SW480 (cell line): ENCODE measurements around the gene DNAJC4.

Source experiments
- DNase-seq: peaks from one replicate; pipeline ENCODE4 v3.0.0-alpha.2; 2016; ENCODE audit warnings: low spot score

Gene DNAJC4

GRCh38 chr11:64230171-64230984 is at the start of gene DNAJC4:
Gene DNAJC4 (plus strand): TSS chr11:64230548. CDS start chr11:64230855, 307 bp downstream.
- peak; percentile 92 for DNase-seq

DNA sequence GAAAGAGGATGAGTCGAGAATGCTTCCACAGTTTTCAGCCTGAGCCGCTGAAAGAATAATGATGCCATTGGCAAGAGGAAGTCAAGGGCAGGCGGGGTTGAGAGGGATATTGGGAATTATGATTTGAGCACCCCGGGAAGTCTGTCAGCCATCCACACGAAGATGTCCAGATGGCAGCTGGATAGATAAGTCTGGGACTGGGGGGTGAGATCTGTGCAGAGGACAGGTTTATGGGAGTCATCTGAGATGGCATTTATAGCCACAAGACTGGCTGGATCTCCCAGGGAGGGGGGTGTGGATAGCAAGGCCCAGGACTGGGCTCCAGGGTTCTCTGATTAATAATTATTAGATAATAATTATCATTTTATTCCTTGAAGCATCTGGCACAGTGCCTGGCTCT is 49.5 kb upstream of the DNAJC4 start:
- no peak for DNase-seq

DNA sequence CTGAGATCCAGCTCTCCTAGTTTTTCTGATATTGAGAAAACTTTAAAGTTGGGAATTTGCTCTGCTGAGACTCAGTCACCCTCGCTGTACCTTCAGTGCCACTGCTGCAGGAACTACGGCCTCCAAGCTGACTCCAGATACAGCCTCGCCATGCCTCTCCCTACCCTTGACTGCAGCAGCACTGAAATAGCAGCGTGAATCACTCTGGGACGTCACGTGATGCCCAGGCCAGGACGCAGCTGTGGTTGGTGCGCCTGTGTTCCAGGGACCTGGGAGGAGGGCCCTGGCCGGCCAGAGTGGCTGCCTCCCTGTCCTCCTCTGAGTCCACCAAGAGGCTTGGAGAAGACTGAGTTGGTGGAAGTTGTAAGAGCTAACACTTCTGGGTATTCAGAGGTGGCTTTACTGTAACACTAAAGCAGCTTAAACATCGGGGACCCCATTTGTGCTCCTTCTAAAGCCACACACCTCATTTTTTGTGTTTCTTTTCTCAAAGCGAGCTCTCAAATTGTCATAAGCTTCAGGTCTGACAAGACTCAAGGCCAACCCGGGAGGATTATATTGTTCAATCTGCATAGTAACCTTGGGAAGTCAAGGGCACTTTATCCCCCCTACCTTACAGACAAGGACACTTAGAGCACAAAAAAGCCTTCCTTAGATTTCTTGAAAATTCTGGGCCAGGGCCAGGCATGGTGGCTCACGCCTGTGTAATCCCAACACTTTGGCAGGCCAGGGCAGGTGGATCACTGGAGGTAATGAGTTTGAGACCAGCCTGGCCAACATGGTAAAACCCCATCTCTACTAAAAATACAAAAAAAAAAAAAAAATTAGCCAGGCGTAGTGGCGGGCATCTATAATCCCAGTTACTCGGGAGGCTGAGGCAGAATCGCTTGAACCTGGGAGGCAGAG is 48.6 kb upstream of the DNAJC4 start:
- DNase-seq: peak; percentile 91

GRCh38 chr11:64183890-64184289 is 46.5 kb upstream of the DNAJC4 start:
- no peak for DNase-seq

DNA sequence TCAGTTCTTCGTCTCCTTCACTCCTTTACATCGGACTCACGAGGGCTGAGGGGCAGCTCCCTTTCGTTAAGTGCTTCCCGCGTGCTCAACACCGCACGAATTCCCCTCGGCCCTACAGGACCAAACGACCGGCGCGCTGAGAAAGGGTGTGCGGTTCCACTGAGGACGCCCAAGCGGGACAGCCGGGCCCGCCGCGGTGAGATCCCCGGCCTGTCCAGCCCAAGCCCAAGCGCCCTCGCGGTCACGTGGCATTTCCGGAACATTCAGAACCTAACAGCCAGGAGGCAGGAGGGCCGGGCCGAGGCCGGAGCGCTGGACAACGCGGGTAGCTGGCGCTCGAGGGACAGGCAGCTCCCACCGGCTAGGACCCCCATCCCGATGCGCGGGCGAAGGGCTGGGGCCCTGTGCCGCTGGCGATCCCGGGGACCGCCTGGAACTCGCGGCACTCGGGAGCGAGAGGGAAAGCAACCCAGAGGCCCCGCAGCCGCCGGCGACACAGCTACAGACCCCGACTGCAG is 45.1 kb upstream of the DNAJC4 start:
- DNase-seq: peak; percentile 83

GRCh38 chr11:64185693-64186491 is 44.5 kb upstream of the DNAJC4 start, which contains the start of gene STIP1:
Gene STIP1 (plus strand): TSS chr11:64186171. CDS start chr11:64186262, 91 bp downstream.
- peak; percentile 100 for DNase-seq

- no peak for DNase-seq
Measured at GRCh38 chr11:64186492-64187165, 43.7 kb upstream of the DNAJC4 start.

- DNase-seq: no peak
Measured at GRCh38 chr11:64192434-64192833, 37.9 kb upstream of the DNAJC4 start.

DNA sequence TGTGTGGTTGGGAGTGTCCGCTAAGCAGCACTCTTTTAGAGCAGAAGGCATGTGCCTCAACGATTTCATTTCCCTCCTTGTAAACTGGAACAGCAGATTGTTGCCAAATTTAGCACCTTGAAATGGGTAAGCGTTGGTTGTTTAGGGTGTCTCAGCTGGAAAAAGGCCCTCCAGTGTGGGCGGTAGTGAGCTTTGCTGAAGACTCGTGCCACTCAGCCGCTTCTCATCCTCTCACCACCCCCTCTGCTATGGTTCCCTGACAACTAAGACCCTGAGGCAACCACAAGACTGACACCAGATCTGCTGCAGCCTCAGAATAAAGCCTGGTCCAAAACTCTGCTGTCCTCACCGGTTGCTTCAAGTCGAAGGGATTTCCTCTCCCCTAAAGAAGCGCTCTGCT is 33.7 kb upstream of the DNAJC4 start:
- no peak for DNase-seq

DNA sequence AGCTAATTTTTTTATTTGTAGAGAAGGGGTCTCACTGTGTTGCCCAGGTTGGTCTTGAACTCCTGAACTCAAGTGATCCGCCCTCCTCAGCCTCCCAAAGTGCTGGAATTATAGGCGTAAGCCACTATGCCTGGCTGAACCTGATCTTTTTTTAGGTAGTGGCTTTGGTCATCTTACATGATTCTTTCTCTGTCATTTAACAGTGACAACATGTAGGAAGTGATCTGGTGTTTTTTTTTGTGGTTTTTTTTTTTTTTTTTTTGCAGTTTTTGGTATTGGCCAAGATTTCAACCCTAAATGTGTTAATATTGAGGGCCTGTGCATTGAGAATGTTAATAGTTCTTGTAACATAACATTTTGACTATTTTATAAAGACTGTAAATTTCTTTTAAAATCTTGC is 31.8 kb upstream of the DNAJC4 start:
- DNase-seq: no peak

DNA sequence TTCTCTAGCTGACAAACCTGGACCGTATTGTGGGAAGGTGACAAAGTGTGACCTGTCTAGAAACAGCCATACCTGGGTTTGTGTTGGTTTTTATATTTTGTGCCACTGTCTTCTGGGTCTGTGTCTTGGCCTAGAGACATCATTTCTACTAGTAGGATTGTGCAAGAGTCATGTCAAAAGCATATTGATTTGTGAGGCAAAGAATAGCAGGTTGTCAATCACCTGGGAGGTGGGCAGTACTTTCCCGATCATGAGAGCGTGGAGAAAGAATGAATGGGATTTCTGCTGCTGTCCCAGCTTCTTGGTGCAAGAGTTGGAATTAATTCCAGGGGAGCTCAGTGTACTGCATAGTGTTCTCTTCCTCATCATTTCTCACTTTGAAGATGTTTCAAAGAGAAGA is 28.8 kb upstream of the DNAJC4 start:
- DNase-seq: no peak

GRCh38 chr11:64202992-64203391 is 27.4 kb upstream of the DNAJC4 start:
- DNase-seq: no peak

- DNase-seq: no peak
Measured at GRCh38 chr11:64203421-64204079, 26.8 kb upstream of the DNAJC4 start.

GRCh38 chr11:64204080-64204440 is 26.3 kb upstream of the DNAJC4 start:
- no peak for DNase-seq

GRCh38 chr11:64204464-64204989 is 25.8 kb upstream of the DNAJC4 start:
- DNase-seq: peak; percentile 79

DNA sequence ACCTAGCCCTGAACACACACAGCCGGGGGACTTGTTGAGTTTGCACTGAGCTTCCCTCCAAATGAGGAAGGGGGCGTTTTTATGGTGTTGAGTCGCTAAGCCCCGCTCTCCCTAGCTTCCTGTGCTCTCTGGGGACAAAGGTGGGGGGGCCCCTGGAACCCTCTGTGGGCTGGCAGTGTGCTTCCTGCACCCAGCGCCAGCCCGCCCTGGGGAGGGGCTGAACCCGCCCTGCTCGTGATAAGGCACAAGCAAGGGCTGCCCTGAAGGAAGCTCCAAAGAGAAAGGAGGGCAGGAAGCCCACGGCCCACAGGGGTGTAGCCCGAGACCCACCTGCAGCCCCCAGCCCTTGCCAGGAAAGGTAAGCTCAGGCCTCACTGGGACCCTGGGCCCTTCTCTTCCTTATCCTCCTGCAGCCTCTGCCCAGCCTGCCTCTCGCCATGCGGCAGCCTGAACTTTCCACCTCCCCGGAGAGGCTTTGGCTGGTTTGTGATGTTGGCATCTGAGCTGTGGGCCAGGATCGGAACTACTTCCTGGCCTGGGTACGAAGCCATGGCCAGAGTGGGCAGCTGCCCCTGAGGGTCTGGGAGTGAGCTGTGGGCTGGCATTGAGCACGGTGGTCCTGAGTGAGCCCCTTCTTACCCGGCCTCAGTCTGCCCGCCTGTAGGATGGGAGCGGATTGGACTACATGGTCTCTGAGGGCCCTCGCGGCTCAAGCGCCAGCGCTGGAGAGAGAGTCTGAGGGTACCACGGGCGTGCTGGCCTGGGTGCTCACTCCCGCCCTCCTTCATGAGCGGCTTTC is 23.7 kb upstream of the DNAJC4 start, which contains the start of gene FERMT3:
FERMT3 (plus strand) TSS at position 265 of the 799 bp plus-strand sequence. CDS start 644 bp downstream, outside the sequence.
- DNase-seq: no peak

DNA sequence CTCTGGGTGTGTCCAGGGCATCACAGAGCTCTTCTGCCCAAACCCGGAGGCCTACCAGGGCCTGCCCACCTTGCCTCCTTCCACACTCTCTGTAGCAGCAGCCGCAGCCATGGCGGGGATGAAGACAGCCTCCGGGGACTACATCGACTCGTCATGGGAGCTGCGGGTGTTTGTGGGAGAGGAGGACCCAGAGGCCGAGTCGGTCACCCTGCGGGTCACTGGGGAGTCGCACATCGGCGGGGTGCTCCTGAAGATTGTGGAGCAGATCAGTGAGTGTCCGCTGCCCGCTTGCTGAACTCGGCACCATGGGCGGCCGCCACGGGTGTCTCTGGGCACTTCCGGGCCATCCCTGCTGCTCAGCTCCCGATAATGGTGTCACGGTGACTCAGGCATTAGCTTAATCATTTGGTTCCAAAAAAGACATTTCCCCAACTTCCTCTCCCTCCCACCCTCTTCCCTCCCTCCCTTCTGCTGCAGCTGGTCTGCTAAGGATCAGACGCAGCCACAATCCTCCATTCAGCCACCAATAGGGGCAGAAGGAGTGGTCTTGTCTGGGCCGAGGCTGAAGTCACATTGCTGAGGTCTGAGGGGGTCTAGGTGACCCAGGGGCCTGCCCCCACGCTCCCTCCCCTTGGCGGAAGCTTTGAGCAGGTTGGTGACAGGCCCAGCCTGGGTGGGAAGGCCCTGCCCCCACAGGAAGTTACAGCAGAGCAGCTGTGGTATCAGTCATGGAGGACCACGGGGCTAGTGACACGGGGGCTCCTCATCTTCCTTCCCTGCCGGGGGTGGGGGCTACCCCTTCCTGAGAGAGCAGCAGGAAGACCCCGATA is 22.9 kb upstream of the DNAJC4 start:
- no peak for DNase-seq

- DNase-seq: no peak
Measured at GRCh38 chr11:64208086-64208795, 22.1 kb upstream of the DNAJC4 start.
